Subcutaneous abdominal adipose tissue (tissue), 5 donors: ENCODE measurements around the gene HLF.

Experiments used
- H3K27ac ChIP-seq: one replicate; pipeline ENCODE4 v1.7.0; 2013; ENCODE audit warnings: low read depth, mild to moderate bottlenecking, inconsistent platforms, low read length, moderate library complexity
- H3K27me3 ChIP-seq, 5 donors: one replicate each; pipeline ENCODE4 v1.7.0; 2013; ENCODE audit warnings: low read length in 5 of 5, inconsistent platforms in 1 of 5; ENCODE audit not compliant: control insufficient read depth in 5 of 5, insufficient read depth in 4 of 5
- H3K36me3 ChIP-seq, 5 donors: one replicate each; pipeline ENCODE4 v1.7.0; 2013; ENCODE audit warnings: low read length in 5 of 5; ENCODE audit not compliant: control insufficient read depth in 5 of 5, insufficient read depth in 5 of 5
- H3K4me1 ChIP-seq, 5 donors: one replicate each; pipeline ENCODE4 v1.7.0; 2013; ENCODE audit warnings: low read length in 5 of 5, mild to moderate bottlenecking in 3 of 5, moderate library complexity in 1 of 5; ENCODE audit not compliant: control insufficient read depth in 5 of 5, insufficient read depth in 5 of 5
- H3K4me3 ChIP-seq, 5 donors: one replicate each; pipeline ENCODE4 v1.7.0; 2013; ENCODE audit warnings: low read length in 5 of 5, low read depth in 1 of 5
- H3K9ac ChIP-seq, 5 donors: one replicate each; pipeline ENCODE4 v1.7.0; 2013; ENCODE audit warnings: low read length in 5 of 5, mild to moderate bottlenecking in 4 of 5, moderate library complexity in 3 of 5
- H3K9me3 ChIP-seq, 5 donors: one replicate each; pipeline ENCODE4 v1.7.0; 2013; ENCODE audit warnings: low read length in 5 of 5; ENCODE audit not compliant: control insufficient read depth in 5 of 5
- donor health status: healthy.
- donor health status: healthy.
- donor health status: healthy.
- donor health status: healthy.
- donor health status: healthy.

HLF gene

GRCh38 chr17:55273579-55274354 lies 9.0 kb downstream of the HLF start:
- Histone ChIP-seq H3K4me1 (peaks cover 7 to 44% (median 42%) of the 10 kb centered on the region in 5 donors), H3K9ac (peak overlapping the region in 3 of 5 donors; percentile 25 to 41 (median 30)), H3K27me3 (no peaks in the 10 kb centered on the region), H3K9me3 (no peaks in the 10 kb centered on the region), H3K4me3 (peak overlapping the region in 3 of 5 donors; percentile 6 to 15 (median 12)), H3K27ac (peak overlapping the region; percentile 43), H3K36me3 (peaks cover 0 to under 1% (median 0%) of the 10 kb centered on the region in 5 donors)

DNA sequence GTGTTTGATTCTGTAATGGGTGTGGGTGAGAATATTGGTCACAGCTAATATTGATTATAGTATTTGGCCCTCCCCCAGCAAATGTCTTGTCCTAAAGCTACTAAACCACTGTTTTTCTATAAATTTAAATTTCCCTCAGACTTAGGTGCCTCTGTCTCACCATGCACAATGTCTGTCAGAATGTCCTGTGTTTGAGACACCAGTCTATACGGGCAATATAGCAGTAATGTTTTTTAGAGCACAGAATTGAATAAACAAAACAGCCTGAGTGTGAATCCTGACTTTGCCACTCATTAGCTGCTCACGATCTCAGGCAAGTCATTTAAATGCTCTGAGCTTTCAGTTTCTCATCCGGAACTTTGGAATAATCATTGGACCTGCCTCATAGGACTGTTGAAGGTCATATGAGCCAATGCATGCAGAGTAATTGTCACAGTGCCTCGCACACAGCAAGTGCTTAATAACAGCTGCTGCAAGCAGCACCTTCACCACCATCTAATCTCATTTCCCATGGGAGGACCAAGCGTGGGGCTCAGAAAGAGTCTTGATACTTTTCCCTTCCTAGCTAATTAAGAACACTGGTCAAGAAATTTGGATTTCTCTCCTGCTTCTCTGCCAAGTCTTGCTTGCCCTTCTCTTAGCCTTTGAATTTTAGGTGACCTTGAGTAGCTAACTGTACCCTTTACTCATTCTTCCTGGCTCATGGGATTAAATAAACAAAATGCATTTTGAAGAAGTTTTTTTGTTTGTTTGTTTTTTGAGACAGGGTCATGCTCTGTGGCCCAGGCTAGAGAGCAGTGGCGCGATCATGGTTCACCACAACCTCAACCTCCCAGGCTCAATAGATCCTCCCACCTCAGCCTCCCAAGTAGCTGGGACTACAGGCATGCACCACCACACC lies 9.8 kb downstream of the HLF start:
- Histone ChIP-seq H3K9ac (peak overlapping the region in 1 of 5 donors; percentile 25), H3K9me3 (no peaks in the 10 kb centered on the region), H3K27ac (peak overlapping the region; percentile 43), H3K27me3 (no peaks in the 10 kb centered on the region), H3K4me3 (peak overlapping the region in 2 of 5 donors; percentile 19 to 35), H3K4me1 (peaks cover 7 to 44% (median 42%) of the 10 kb centered on the region in 5 donors), H3K36me3 (no peaks in the 10 kb centered on the region)

DNA sequence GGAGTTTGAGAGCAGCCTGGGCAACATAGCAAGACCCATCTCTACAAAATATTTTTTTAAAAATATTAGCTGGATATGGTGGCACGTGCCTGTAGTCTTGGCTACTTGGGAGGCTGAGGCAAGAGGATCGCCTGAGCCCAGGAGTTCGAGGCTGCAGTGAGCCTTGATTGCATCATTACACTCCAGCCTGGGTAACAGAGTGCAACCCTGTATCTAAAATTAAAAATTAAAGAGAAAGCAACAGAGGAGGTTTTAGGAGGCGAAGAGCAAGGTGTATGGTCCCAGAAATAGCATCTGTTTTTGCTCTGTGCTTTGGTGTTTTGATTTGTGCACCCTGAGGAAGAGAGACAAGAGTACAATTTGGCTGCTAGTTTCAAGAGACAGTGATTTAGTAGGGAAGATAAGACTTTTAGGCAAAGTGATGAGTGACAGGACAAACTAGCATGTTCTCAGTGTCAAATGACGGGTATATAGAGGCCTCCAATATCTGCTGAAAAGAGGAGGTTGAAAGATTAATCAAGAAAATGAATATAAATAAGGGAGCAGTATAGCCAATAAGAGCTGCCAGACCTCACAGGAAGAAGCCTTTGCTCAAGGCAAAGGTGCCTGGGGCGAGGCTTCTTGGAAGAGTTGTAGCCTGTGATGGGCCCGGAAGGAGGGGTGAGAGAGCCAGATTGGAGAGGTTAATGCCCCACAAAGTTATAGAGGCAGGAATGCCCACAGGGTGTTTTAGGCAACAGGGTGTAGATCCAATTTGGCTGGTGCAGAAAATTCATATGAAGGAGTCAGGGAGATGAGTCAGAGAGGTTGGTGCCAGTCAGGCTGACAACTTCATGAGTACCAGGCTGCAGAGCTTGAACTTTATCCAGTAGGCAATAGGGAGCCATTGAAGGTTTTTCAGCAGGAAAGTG lies 11.4 kb downstream of the HLF start:
- no peak overlapping the region for H3K9ac ChIP-seq
- no peak overlapping the region for H3K27ac ChIP-seq
- peaks cover 7 to 44% (median 42%) of the 10 kb centered on the region in 5 donors for H3K4me1 ChIP-seq
- H3K27me3 ChIP-seq, result no peaks in the 10 kb centered on the region
- H3K9me3 ChIP-seq, result no peaks in the 10 kb centered on the region
- H3K36me3 ChIP-seq, result no peaks in the 10 kb centered on the region
- no peak overlapping the region for H3K4me3 ChIP-seq

GRCh38 chr17:55278173-55278961 lies 13.6 kb downstream of the HLF start:
- Histone ChIP-seq H3K9ac (no peak overlapping the region), H3K27me3 (no peaks in the 10 kb centered on the region), H3K36me3 (no peaks in the 10 kb centered on the region), H3K4me1 (peaks cover 7 to 56% (median 48%) of the 10 kb centered on the region in 5 donors), H3K4me3 (no peak overlapping the region), H3K27ac (no peak overlapping the region), H3K9me3 (no peaks in the 10 kb centered on the region)

DNA sequence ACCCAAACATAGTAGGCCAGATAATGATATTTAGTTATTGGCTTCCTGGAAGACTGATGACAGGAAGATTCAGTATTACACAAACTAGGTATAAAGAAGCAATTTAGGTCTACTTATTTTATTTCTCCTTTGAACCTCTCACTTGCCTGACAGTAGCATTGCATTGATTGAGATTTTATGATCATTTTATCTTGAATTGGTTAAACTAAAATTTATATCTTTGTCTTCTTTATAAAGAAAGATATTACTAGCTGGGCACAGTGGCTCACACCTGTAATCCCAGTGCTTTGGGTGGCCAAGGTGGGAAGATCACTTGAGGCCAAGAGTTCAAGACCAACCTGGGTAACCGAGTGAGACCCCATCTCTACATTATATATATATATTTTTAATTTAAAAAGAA lies 14.4 kb downstream of the HLF start:
- no peak overlapping the region for H3K9ac ChIP-seq
- H3K4me3 ChIP-seq, result no peak overlapping the region
- no peaks in the 10 kb centered on the region for H3K36me3 ChIP-seq
- H3K27me3 ChIP-seq, result no peaks in the 10 kb centered on the region
- no peak overlapping the region for H3K27ac ChIP-seq
- H3K4me1 ChIP-seq, result peaks cover 3 to 56% (median 48%) of the 10 kb centered on the region in 5 donors
- no peaks in the 10 kb centered on the region for H3K9me3 ChIP-seq

GRCh38 chr17:55279788-55280187 lies 15.0 kb downstream of the HLF start:
- no peaks in the 10 kb centered on the region for H3K27me3 ChIP-seq
- no peaks in the 10 kb centered on the region for H3K36me3 ChIP-seq
- no peaks in the 10 kb centered on the region for H3K9me3 ChIP-seq
- H3K4me1 ChIP-seq, result peaks cover under 1 to 56% (median 48%) of the 10 kb centered on the region in 5 donors
- H3K4me3 ChIP-seq, result no peak overlapping the region
- no peak overlapping the region for H3K9ac ChIP-seq
- H3K27ac ChIP-seq, result no peak overlapping the region

- H3K4me1 ChIP-seq, result peaks cover under 1 to 60% (median 52%) of the 10 kb centered on the region in 5 donors
- H3K9me3 ChIP-seq, result no peaks in the 10 kb centered on the region
- no peak overlapping the region for H3K27ac ChIP-seq
- no peaks in the 10 kb centered on the region for H3K27me3 ChIP-seq
- no peak overlapping the region for H3K4me3 ChIP-seq
- H3K36me3 ChIP-seq, result no peaks in the 10 kb centered on the region
- H3K9ac ChIP-seq, result no peak overlapping the region
These were observed 15.5 kb downstream of the HLF start for GRCh38 chr17:55280212-55280611.

- Histone ChIP-seq H3K4me1 (peaks cover 3 to 63% (median 60%) of the 10 kb centered on the region in 5 donors), H3K27ac (peak overlapping the region; percentile 9), H3K27me3 (no peaks in the 10 kb centered on the region), H3K9ac (no peak overlapping the region), H3K4me3 (no peak overlapping the region), H3K36me3 (no peaks in the 10 kb centered on the region), H3K9me3 (no peaks in the 10 kb centered on the region)
These were observed 17.1 kb downstream of the HLF start for GRCh38 chr17:55281649-55282378.
